ENCODE results near the gene ATRN.
"Not testable (repeated sequence)": the region's sequence is repeated elsewhere in the genome, so short reads cannot be mapped to it uniquely, and the experiment has no call there.

ATRN gene

DNA sequence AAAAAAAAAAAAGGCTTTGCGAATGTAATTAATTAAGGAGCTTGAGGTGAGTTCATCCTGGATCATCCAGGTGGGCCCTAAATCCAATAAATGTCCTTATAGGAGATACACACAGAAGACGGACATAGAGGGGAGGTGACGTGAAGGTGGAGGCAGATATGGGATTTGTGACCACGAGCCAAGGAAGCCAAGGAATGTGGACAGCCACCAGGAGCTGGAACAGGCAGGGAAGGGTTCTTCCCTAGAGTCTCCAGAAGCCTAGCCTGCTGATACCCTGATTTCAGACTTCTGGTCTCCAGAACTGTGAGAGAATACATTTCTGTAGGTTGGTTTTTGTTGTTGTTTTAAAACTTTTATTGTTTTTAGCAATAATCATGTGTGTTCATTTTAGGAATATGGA is 6.7 kb upstream of the ATRN start:
- no peak overlapping the region for H3K4me3 ChIP-seq (ENCODE audit: low read length in 2 of 2)
- H3K36me3 ChIP-seq (ENCODE audit: control insufficient read depth in 2 of 2, insufficient read depth in 2 of 2, low read length in 2 of 2), result no peaks in the 10 kb centered on the region
- H3K27ac ChIP-seq (ENCODE audit: low read depth in 2 of 2, low read length in 2 of 2), result no peak overlapping the region
- H3K27me3 ChIP-seq (ENCODE audit: control insufficient read depth in 2 of 2, insufficient read depth in 2 of 2, low read length in 2 of 2), result peaks cover 8 to 29% of the 10 kb centered on the region in 2 donors
- H3K9me3 ChIP-seq (ENCODE audit: control insufficient read depth in 2 of 2, low read length in 2 of 2), result no peaks in the 10 kb centered on the region
- H3K9ac ChIP-seq (ENCODE audit: low read depth in 1 of 2, low read length in 2 of 2), result no peak overlapping the region
- no peaks in the 10 kb centered on the region for H3K4me1 ChIP-seq (ENCODE audit: control insufficient read depth in 2 of 2, insufficient read depth in 2 of 2, low read length in 2 of 2)

DNA sequence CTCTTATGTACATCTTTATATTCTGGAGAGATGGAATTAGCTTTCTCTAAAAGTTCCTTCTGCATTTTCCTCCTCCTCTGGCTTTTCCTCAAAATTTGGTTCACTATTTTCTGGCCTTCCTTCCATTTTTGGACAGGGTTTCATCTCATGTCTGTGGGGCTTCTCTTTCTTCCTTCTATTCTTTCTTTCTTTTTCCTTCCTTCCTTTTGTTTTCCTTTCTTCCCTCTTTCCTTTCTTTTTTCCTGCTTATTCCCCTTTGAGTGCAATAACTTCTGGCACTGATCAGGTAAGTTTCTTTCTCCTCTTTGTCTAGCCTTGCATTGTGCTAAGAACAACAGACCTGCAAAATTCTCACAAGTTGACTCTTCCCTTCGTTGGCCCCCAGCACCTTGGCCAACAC is 5.5 kb upstream of the ATRN start:
- Histone ChIP-seq H3K36me3 (ENCODE audit: control insufficient read depth in 2 of 2, insufficient read depth in 2 of 2, low read length in 2 of 2) (no peaks in the 10 kb centered on the region), H3K9me3 (ENCODE audit: control insufficient read depth in 2 of 2, low read length in 2 of 2) (no peaks in the 10 kb centered on the region), H3K27me3 (ENCODE audit: control insufficient read depth in 2 of 2, insufficient read depth in 2 of 2, low read length in 2 of 2) (peaks cover 5 to 26% of the 10 kb centered on the region in 2 donors), H3K9ac (ENCODE audit: low read depth in 1 of 2, low read length in 2 of 2) (no peak overlapping the region), H3K27ac (ENCODE audit: low read depth in 2 of 2, low read length in 2 of 2) (no peak overlapping the region), H3K4me3 (ENCODE audit: low read length in 2 of 2) (no peak overlapping the region), H3K4me1 (ENCODE audit: control insufficient read depth in 2 of 2, insufficient read depth in 2 of 2, low read length in 2 of 2) (peaks cover 0 to 2% of the 10 kb centered on the region in 2 donors)

DNA sequence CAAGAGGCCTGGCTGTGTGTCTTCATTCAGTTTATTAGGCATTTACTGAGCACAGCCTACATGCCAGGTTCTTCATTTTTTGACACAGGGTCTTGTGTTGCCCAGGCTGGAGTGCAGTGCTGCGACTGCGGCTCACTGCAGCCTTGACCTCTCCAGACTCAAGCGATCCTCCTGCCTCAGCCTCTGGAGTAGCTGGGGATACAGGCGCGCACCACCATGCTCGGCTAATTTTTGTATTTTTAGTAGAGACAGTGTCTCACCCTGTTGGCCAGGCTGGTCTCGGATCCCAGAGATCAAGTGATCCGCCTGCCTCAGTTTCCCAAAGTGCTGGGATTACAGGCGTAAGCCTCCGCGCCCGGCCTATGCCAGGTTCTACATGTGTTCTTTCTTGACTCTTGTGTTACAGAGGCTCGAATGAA is 601 bp upstream of the ATRN start:
- Histone ChIP-seq H3K4me1 (ENCODE audit: control insufficient read depth in 2 of 2, insufficient read depth in 2 of 2, low read length in 2 of 2) (peaks cover 22 to 27% of the 10 kb centered on the region in 2 donors), H3K9ac (ENCODE audit: low read depth in 1 of 2, low read length in 2 of 2) (peak overlapping the region; percentile 76 to 83), H3K36me3 (ENCODE audit: control insufficient read depth in 2 of 2, insufficient read depth in 2 of 2, low read length in 2 of 2) (no peaks in the 10 kb centered on the region), H3K27me3 (ENCODE audit: control insufficient read depth in 2 of 2, insufficient read depth in 2 of 2, low read length in 2 of 2) (peaks cover 2 to 13% of the 10 kb centered on the region in 2 donors), H3K27ac (ENCODE audit: low read depth in 2 of 2, low read length in 2 of 2) (peak overlapping the region; percentile 52 to 74), H3K9me3 (ENCODE audit: control insufficient read depth in 2 of 2, low read length in 2 of 2) (no peaks in the 10 kb centered on the region), H3K4me3 (ENCODE audit: low read length in 2 of 2) (peak overlapping the region; percentile 89 to 91)

DNA sequence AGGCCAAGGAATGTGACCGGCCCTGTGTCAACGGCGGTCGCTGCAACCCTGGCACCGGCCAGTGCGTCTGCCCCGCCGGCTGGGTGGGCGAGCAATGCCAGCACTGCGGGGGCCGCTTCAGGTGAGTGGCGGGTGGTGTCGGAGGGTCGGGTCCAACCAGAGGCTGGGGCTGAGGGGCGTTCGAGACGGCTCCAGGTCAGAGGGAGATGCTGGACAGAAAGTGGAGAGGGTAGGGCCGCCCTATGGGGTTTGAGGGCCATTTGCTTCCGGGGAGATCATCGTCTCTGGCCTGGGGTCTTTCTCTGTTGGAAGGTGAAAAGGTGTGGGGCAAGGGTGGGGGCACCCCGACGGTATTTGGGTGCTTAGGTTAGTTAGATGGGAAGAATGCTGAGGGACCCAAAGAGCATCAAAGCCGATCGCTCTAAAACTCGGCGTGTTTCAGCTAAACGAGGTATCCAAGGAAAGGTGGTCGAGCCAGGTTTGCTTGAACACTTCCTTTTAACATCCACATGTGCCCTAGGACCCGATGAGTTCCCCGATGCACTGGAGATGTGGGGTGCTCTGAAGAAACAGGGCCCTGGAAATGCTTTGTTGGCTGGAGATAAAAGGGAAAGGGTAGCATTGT is 691 bp downstream of the ATRN start:
- Histone ChIP-seq H3K9me3 (ENCODE audit: control insufficient read depth in 2 of 2, low read length in 2 of 2) (no peaks in the 10 kb centered on the region), H3K4me3 (ENCODE audit: low read length in 2 of 2) (peak overlapping the region; percentile 89 to 91), H3K27ac (ENCODE audit: low read depth in 2 of 2, low read length in 2 of 2) (peak overlapping the region; percentile 13 to 74), H3K9ac (ENCODE audit: low read depth in 1 of 2, low read length in 2 of 2) (peak overlapping the region; percentile 72 to 83), H3K27me3 (ENCODE audit: control insufficient read depth in 2 of 2, insufficient read depth in 2 of 2, low read length in 2 of 2) (peaks cover 2% of the 10 kb centered on the region in 2 donors), H3K4me1 (ENCODE audit: control insufficient read depth in 2 of 2, insufficient read depth in 2 of 2, low read length in 2 of 2) (peaks cover 22 to 27% of the 10 kb centered on the region in 2 donors), H3K36me3 (ENCODE audit: control insufficient read depth in 2 of 2, insufficient read depth in 2 of 2, low read length in 2 of 2) (no peaks in the 10 kb centered on the region)

DNA sequence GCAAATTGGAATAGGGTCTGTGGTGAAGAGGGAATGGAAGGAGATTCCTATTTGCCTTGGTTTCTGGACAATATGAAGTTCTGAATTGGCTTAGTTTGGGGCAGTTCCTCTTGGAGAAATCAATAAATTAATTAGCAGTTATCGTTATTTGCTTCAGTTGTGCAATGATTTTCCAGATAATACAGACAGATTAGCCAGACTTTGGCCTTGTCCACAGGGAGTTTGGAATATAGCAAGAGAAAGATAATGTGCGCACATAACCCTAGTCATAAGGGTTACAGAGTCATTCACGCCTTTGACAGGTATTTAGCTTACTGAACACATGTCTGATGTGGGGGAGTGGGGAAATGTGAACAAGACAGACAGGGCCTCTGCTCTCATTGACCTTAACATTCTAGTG is 1.3 kb downstream of the ATRN start:
- peak overlapping the region; percentile 72 to 83 for H3K9ac ChIP-seq (ENCODE audit: low read depth in 1 of 2, low read length in 2 of 2)
- H3K27me3 ChIP-seq (ENCODE audit: control insufficient read depth in 2 of 2, insufficient read depth in 2 of 2, low read length in 2 of 2), result no peaks in the 10 kb centered on the region
- peaks cover 22 to 27% of the 10 kb centered on the region in 2 donors for H3K4me1 ChIP-seq (ENCODE audit: control insufficient read depth in 2 of 2, insufficient read depth in 2 of 2, low read length in 2 of 2)
- no peaks in the 10 kb centered on the region for H3K9me3 ChIP-seq (ENCODE audit: control insufficient read depth in 2 of 2, low read length in 2 of 2)
- no peak overlapping the region for H3K27ac ChIP-seq (ENCODE audit: low read depth in 2 of 2, low read length in 2 of 2)
- H3K36me3 ChIP-seq (ENCODE audit: control insufficient read depth in 2 of 2, insufficient read depth in 2 of 2, low read length in 2 of 2), result no peaks in the 10 kb centered on the region
- H3K4me3 ChIP-seq (ENCODE audit: low read length in 2 of 2), result peak overlapping the region; percentile 89 to 91

DNA sequence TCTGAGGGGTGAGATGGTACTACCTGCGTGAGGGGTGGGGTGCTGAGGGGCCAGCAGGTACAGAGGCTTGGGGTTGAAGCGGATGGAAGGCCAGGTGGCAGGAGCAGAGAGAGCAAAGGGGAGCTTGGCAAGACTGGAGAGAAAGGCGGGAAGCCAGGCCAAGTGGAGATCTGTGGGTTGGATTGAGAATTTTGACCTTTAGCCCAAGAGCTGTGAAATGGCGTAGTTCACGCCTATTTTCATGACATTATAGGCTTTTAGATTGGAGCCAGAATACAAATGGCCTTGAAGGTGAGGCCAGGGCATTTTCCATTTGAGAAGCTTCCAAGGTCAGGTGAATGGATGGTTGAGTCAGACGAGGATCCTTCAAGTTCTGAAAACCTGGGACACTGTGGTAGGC is 2.5 kb downstream of the ATRN start:
- no peak overlapping the region for H3K9ac ChIP-seq (ENCODE audit: low read depth in 1 of 2, low read length in 2 of 2)
- no peak overlapping the region for H3K4me3 ChIP-seq (ENCODE audit: low read length in 2 of 2)
- H3K36me3 ChIP-seq (ENCODE audit: control insufficient read depth in 2 of 2, insufficient read depth in 2 of 2, low read length in 2 of 2), result no peaks in the 10 kb centered on the region

DNA sequence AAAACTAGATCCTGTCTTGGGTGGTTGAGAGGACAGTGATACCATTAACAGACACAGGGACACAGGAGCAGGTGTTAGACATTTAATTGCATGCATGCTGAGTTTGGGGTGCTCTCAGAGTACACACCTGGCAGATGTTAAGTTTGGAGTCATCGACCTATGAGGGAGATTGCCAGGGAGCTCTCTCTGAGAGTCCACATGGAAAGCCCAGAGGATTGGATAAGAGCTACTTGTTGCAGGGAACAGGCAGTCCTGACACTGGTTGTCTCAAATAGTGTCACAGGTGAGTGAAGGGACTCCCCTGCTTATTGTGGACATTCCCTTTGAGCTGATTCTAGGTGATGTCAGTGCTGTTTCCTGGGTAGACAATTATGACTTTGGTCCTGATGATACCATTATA is 3.1 kb downstream of the ATRN start:
- Histone ChIP-seq H3K9ac (ENCODE audit: low read depth in 1 of 2, low read length in 2 of 2) (no peak overlapping the region), H3K4me1 (ENCODE audit: control insufficient read depth in 2 of 2, insufficient read depth in 2 of 2, low read length in 2 of 2) (peaks cover 22 to 27% of the 10 kb centered on the region in 2 donors), H3K27ac (ENCODE audit: low read depth in 2 of 2, low read length in 2 of 2) (no peak overlapping the region), H3K36me3 (ENCODE audit: control insufficient read depth in 2 of 2, insufficient read depth in 2 of 2, low read length in 2 of 2) (no peaks in the 10 kb centered on the region), H3K4me3 (ENCODE audit: low read length in 2 of 2) (no peak overlapping the region), H3K9me3 (ENCODE audit: control insufficient read depth in 2 of 2, low read length in 2 of 2) (no peaks in the 10 kb centered on the region), H3K27me3 (ENCODE audit: control insufficient read depth in 2 of 2, insufficient read depth in 2 of 2, low read length in 2 of 2) (no peaks in the 10 kb centered on the region)

More for the DNA sequence above, 2.5 kb downstream of the ATRN start:
- no peak overlapping the region for H3K27ac ChIP-seq (ENCODE audit: low read depth in 2 of 2, low read length in 2 of 2)
- H3K4me1 ChIP-seq (ENCODE audit: control insufficient read depth in 2 of 2, insufficient read depth in 2 of 2, low read length in 2 of 2), result peaks cover 22 to 27% of the 10 kb centered on the region in 2 donors
- H3K27me3 ChIP-seq (ENCODE audit: control insufficient read depth in 2 of 2, insufficient read depth in 2 of 2, low read length in 2 of 2), result no peaks in the 10 kb centered on the region
- H3K9me3 ChIP-seq (ENCODE audit: control insufficient read depth in 2 of 2, low read length in 2 of 2), result no peaks in the 10 kb centered on the region

DNA sequence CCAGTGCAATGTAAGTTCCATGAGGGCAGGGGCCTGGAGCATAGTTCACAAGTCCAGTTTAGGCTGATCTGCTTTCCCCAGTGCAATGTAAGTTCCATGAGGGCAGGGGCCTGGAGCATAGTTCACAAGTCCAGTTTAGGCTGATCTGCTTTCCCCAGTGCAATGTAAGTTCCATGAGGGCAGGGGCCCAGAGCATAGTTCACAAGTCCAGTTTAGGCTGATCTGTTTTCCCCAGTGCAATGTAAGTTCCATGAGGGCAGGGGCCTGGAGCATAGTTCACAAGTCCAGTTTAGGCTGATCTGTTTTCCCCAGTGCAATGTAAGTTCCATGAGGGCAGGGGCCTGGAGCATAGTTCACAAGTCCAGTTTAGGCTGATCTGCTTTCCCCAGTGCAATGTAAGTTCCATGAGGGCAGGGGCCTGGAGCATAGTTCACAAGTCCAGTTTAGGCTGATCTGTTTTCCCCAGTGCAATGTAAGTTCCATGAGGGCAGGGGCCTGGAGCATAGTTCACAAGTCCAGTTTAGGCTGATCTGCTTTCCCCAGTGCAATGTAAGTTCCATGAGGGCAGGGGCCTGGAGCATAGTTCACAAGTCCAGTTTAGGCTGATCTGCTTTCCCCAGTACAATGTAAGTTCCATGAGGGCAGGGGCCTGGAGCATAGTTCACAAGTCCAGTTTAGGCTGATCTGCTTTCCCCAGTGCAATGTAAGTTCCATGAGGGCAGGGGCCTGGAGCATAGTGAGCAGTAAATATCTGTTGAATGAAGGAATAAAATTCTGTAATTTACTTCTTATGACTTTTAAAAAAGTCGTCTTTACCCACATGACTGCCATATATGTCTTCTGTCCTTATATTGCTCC is 6.4 kb downstream of the ATRN start:
- H3K27me3 ChIP-seq (ENCODE audit: control insufficient read depth in 2 of 2, insufficient read depth in 2 of 2, low read length in 2 of 2); H3K4me3 ChIP-seq (ENCODE audit: low read length in 2 of 2); H3K9me3 ChIP-seq (ENCODE audit: control insufficient read depth in 2 of 2, low read length in 2 of 2); H3K27ac ChIP-seq (ENCODE audit: low read depth in 2 of 2, low read length in 2 of 2); H3K36me3 ChIP-seq (ENCODE audit: control insufficient read depth in 2 of 2, insufficient read depth in 2 of 2, low read length in 2 of 2); H3K9ac ChIP-seq (ENCODE audit: low read depth in 1 of 2, low read length in 2 of 2): not testable (repeated sequence)
- peaks cover 14 to 15% of the 10 kb centered on the region in 2 donors for H3K4me1 ChIP-seq (ENCODE audit: control insufficient read depth in 2 of 2, insufficient read depth in 2 of 2, low read length in 2 of 2)

DNA sequence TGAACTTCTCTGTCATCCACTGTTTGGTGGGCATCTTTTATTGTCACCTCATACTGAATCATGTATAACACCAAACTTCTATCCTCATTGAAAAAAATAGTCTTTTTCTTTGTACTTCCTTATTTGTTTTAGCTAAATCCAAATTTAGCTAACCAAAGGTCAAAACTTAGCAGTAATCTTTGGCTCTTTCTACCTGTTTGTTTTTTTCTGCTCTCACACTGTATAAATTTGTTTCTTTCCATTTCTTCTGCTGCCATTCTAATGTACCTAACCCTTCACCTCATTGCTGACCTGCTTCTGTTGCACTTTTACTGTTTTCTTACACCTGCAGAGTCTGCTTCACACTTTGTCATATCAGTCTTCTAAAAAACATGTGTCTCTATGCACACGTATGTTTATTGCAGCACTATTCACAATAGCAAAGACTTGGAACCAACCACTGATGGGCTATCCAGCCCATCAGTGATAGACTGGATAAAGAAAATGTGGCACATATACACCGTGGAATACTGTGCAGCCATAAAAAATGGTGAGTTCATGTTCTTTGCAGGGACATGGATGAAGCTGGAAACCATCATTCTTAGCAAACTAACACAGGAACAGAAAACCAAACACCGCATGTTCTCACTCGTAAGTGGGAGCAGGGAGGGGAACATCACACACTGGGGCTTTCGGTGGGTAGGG is 7.2 kb downstream of the ATRN start:
- peaks cover 8% of the 10 kb centered on the region in 2 donors for H3K4me1 ChIP-seq (ENCODE audit: control insufficient read depth in 2 of 2, insufficient read depth in 2 of 2, low read length in 2 of 2)
- H3K9ac ChIP-seq (ENCODE audit: low read depth in 1 of 2, low read length in 2 of 2), result no peak overlapping the region
- no peak overlapping the region for H3K4me3 ChIP-seq (ENCODE audit: low read length in 2 of 2)
- H3K27ac ChIP-seq (ENCODE audit: low read depth in 2 of 2, low read length in 2 of 2), result no peak overlapping the region
- H3K27me3 ChIP-seq (ENCODE audit: control insufficient read depth in 2 of 2, insufficient read depth in 2 of 2, low read length in 2 of 2), result no peaks in the 10 kb centered on the region
- H3K36me3 ChIP-seq (ENCODE audit: control insufficient read depth in 2 of 2, insufficient read depth in 2 of 2, low read length in 2 of 2), result peaks cover 0 to 6% of the 10 kb centered on the region in 2 donors
- H3K9me3 ChIP-seq (ENCODE audit: control insufficient read depth in 2 of 2, low read length in 2 of 2), result no peaks in the 10 kb centered on the region

DNA sequence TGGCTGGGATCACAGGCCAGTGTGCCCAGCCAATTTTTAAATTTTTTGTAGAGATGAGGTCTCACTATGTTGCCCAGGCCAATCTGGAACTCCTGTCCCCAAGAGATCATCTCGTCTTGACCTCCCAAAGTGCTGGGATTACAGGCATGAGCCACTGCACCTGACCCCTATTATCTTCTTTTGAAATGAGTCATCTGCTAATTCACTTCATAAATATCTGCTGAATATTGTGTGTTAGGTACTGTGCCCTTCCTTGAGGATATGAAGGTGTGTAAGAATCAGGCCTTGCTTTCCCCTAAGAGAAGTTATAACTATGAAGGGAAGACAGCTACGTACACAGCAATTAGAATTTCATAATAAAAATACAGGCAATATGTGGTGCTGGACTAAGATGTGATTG is 8.2 kb downstream of the ATRN start:
- H3K27ac ChIP-seq (ENCODE audit: low read depth in 2 of 2, low read length in 2 of 2), result no peak overlapping the region
- H3K36me3 ChIP-seq (ENCODE audit: control insufficient read depth in 2 of 2, insufficient read depth in 2 of 2, low read length in 2 of 2), result peaks cover 0 to 6% of the 10 kb centered on the region in 2 donors
- H3K4me1 ChIP-seq (ENCODE audit: control insufficient read depth in 2 of 2, insufficient read depth in 2 of 2, low read length in 2 of 2), result no peaks in the 10 kb centered on the region
- H3K9me3 ChIP-seq (ENCODE audit: control insufficient read depth in 2 of 2, low read length in 2 of 2), result no peaks in the 10 kb centered on the region
- H3K9ac ChIP-seq (ENCODE audit: low read depth in 1 of 2, low read length in 2 of 2), result no peak overlapping the region
- no peaks in the 10 kb centered on the region for H3K27me3 ChIP-seq (ENCODE audit: control insufficient read depth in 2 of 2, insufficient read depth in 2 of 2, low read length in 2 of 2)
- no peak overlapping the region for H3K4me3 ChIP-seq (ENCODE audit: low read length in 2 of 2)
